GM12873 (cell line): ENCODE results near the gene TAAR1.
A peak's percentile ranks its signal among the peaks of the same experiment; 100 is the strongest.

Source experiments
- TF ChIP-seq, protein P1 (sequence below): IDR thresholded peaks from 2 replicates; pipeline ENCODE4 v1.5.1; 2012; ENCODE audit warnings: low read depth, mild to moderate bottlenecking, moderate library complexity, low read length, control low read depth; ENCODE audit not compliant: insufficient read depth; ENCODE audit errors: missing control alignments

Gene TAAR1

DNA sequence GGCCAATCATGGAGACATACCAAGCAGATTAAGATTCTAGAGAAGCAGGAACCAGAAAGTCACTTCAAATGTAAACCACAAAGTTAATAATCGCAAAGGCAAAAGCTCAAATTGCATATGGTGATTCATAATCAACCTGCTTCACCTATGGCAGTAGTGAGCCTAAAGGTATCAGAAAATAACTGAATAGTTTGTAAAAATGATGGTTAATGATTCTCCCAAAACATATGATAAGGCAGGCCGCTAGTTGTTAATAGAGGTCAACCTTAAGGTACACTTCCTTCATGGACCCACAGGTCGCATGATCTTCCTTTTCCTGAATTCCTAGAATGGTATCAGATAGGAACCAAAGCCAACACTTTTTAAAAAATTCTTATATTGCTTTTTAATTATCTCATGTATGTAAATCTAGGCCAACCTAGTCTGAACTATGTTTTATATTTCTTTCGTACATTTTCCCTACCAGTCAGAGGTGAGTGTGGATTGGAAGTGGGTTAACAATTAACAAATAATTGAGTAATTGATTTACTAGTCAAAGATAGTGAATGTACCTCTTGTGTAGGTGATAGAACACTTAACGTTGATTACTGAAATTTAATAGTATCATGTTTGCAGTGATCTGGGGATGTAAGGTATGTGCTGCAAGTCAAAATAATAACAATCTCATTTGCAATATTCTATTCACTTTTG, 51.3 kb downstream of the TAAR1 start:
- TF ChIP-seq, protein P1, sequence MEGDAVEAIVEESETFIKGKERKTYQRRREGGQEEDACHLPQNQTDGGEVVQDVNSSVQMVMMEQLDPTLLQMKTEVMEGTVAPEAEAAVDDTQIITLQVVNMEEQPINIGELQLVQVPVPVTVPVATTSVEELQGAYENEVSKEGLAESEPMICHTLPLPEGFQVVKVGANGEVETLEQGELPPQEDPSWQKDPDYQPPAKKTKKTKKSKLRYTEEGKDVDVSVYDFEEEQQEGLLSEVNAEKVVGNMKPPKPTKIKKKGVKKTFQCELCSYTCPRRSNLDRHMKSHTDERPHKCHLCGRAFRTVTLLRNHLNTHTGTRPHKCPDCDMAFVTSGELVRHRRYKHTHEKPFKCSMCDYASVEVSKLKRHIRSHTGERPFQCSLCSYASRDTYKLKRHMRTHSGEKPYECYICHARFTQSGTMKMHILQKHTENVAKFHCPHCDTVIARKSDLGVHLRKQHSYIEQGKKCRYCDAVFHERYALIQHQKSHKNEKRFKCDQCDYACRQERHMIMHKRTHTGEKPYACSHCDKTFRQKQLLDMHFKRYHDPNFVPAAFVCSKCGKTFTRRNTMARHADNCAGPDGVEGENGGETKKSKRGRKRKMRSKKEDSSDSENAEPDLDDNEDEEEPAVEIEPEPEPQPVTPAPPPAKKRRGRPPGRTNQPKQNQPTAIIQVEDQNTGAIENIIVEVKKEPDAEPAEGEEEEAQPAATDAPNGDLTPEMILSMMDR = no peak

DNA sequence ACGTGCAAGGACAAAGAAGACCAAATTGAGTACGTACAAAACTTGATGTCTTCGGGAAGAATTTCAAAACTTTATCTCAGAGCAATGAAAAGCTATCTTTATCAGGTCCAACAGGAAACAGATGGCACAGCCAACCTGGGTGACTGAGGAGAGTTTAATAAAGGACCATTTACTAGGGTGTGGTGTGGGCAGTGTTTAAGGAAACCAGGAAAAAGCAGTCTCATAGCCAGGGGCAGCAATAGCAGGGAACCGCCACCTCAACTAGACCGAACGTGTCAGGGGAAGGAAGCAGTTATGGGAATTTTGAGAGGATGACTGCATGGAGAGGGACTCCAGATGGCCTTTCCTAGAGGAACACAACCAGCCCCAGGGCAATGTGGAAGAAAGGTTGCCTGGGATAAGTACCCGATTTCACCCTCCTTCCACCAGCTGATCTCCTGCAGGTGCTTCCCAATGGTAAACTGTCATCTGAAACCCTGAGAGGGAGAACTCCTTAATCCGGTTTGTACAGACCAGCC, 54.3 kb downstream of the TAAR1 start:
- TF ChIP-seq, protein P1 = no peak

DNA sequence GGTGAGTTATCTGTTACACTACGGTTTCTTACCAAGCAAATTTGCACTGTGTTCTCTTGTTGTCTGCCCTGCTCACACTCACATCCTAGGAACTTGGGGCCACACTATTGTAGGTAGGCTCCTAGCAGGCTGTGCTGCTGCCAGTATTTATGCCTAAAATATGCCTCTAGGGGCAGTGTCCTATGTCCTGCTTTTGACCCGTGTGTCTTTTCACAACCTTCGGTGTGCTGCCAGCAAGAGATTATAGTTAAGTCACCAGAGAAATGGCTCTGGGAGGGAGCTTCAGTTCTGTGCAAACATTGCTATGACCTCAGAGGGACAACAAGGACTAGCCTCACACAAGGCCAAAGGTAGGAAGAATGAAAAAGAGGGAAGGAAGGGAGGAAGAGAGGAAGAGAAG, 60.5 kb downstream of the TAAR1 start:
- TF ChIP-seq, protein P1 = peak; percentile 63

DNA sequence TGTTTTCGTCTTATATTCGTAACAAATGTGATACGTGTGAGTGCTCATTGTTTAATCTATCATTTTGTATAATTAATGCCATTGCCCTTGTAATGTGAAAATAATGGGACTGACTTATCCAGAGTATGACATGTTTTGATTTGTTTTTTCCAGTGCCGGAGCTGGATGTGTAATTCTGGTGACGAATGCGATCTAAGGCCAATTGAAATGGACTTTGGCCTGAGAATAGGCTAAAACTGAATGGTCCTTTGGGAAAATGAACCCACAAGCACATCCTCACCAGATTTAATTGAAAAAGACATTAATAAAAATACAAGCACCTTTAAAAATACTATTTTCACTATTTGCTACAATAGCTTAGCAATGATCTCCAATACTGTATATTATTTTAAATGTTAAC, 62.8 kb downstream of the TAAR1 start:
- TF ChIP-seq, protein P1 = no peak
